GM21737 (cell line): Measurements from ENCODE around the gene PCDHB8.
"Not testable (repeated sequence)": the region's sequence is repeated elsewhere in the genome, so short reads cannot be mapped to it uniquely, and the experiment has no call there.

ENCODE experiments used
- ATAC-seq: cut with Tn5 transposase; IDR thresholded peaks from one replicate; pipeline ENCODE4 v1.9.1; 2021; ENCODE audit warnings: mild to moderate bottlenecking, moderate library complexity; ENCODE audit not compliant: unreplicated experiment

Gene PCDHB8

GRCh38 chr5:141182248-141182647 lies 4.7 kb downstream of the PCDHB8 start, which contains the start of gene PCDHB16:
Gene PCDHB16, plus strand, starts transcription at chr5:141182387. Its CDS starts 173 bp downstream, at chr5:141182560.
- no peak for ATAC-seq

- not testable (repeated sequence) for ATAC-seq
Observed at GRCh38 chr5:141184117-141184855, 6.7 kb downstream of the PCDHB8 start.

GRCh38 chr5:141186897-141187512 lies 9.4 kb downstream of the PCDHB8 start, which contains the start of gene PCDHB9:
Gene PCDHB9, plus strand, starts transcription at chr5:141187161. Its CDS starts 158 bp downstream, at chr5:141187319.
- no peak for ATAC-seq

GRCh38 chr5:141188682-141189081 lies 11.1 kb downstream of the PCDHB8 start:
- not testable (repeated sequence) for ATAC-seq

- ATAC-seq, result not testable (repeated sequence)
Observed at GRCh38 chr5:141189131-141189530, 11.5 kb downstream of the PCDHB8 start.

GRCh38 chr5:141192110-141192725 lies 14.6 kb downstream of the PCDHB8 start, which contains the start of gene PCDHB10:
Gene PCDHB10, plus strand, starts transcription at chr5:141192353. Its CDS starts 200 bp downstream, at chr5:141192553.
- ATAC-seq, result no peak

- not testable (repeated sequence) for ATAC-seq
Observed at GRCh38 chr5:141194332-141194731, 16.7 kb downstream of the PCDHB8 start.

- ATAC-seq, result no peak
Observed at GRCh38 chr5:141196363-141196762, 18.8 kb downstream of the PCDHB8 start.

- ATAC-seq, result no peak
Observed at GRCh38 chr5:141199359-141200235, 22.0 kb downstream of the PCDHB8 start, which contains the start of gene PCDHB11. Gene PCDHB11, plus strand, starts transcription at chr5:141199627. Its CDS starts 148 bp downstream, at chr5:141199775.

- ATAC-seq, result not testable (repeated sequence)
Observed at GRCh38 chr5:141201126-141201525, 23.5 kb downstream of the PCDHB8 start.

- ATAC-seq, result not testable (repeated sequence)
Observed at GRCh38 chr5:141201646-141202045, 24.1 kb downstream of the PCDHB8 start.

- ATAC-seq, result no peak
Observed at GRCh38 chr5:141208478-141208877, 30.9 kb downstream of the PCDHB8 start, which contains the start of gene PCDHB12. Gene PCDHB12, plus strand, starts transcription at chr5:141208719. Its CDS starts 189 bp downstream, at chr5:141208908.

- not testable (repeated sequence) for ATAC-seq
Observed at GRCh38 chr5:141210281-141210680, 32.7 kb downstream of the PCDHB8 start.

- ATAC-seq, result not testable (repeated sequence)
Observed at GRCh38 chr5:141210849-141211248, 33.3 kb downstream of the PCDHB8 start.

GRCh38 chr5:141213656-141214339 lies 36.2 kb downstream of the PCDHB8 start, which contains the start of gene PCDHB13:
Gene PCDHB13, plus strand, starts transcription at chr5:141213919. Its CDS starts 205 bp downstream, at chr5:141214124.
- not testable (repeated sequence) for ATAC-seq

- ATAC-seq, result not testable (repeated sequence)
Observed at GRCh38 chr5:141214583-141214982, 37.0 kb downstream of the PCDHB8 start.

- ATAC-seq, result not testable (repeated sequence)
Observed at GRCh38 chr5:141215504-141215903, 37.9 kb downstream of the PCDHB8 start.

- not testable (repeated sequence) for ATAC-seq
Observed at GRCh38 chr5:141216035-141216434, 38.4 kb downstream of the PCDHB8 start.

- no peak for ATAC-seq
Observed at GRCh38 chr5:141223112-141223783, 45.7 kb downstream of the PCDHB8 start, which contains the start of gene PCDHB14. Gene PCDHB14, plus strand, starts transcription at chr5:141223343. Its CDS starts 163 bp downstream, at chr5:141223506.
